GM19043 (cell line): ENCODE data around the gene GJC3.
"Not testable (repeated sequence)": the region's sequence is repeated elsewhere in the genome, so short reads cannot be mapped to it uniquely, and the experiment has no call there.

ENCODE experiments used
- ATAC-seq: cut with Tn5 transposase; IDR thresholded peaks from one replicate; pipeline ENCODE4 v1.9.1; 2021; ENCODE audit warnings: low read depth; ENCODE audit not compliant: unreplicated experiment

Gene GJC3

GRCh38 chr7:99928994-99929729, at the start of gene GJC3:
TSS of gene GJC3 (minus strand) at chr7:99929620. CDS start at chr7:99929620, 0 bp downstream.
- ATAC-seq: no peak

- no peak for ATAC-seq
Measured at GRCh38 chr7:99976626-99977025, 47.2 kb upstream of the GJC3 start.

- ATAC-seq: no peak
Measured at GRCh38 chr7:99975782-99976521, 46.5 kb upstream of the GJC3 start, which contains the start of gene AZGP1. TSS of gene AZGP1 (minus strand) at chr7:99976031. CDS start at chr7:99976020, 11 bp downstream.

- ATAC-seq: no peak
Measured at GRCh38 chr7:99974681-99975080, 45.3 kb upstream of the GJC3 start.

- ATAC-seq: not testable (repeated sequence)
Measured at GRCh38 chr7:99973817-99974216, 44.4 kb upstream of the GJC3 start.

- ATAC-seq: no peak
Measured at GRCh38 chr7:99971242-99971641, 41.8 kb upstream of the GJC3 start.

GRCh38 chr7:99969813-99970212, 40.4 kb upstream of the GJC3 start:
- not testable (repeated sequence) for ATAC-seq

- no peak for ATAC-seq
Measured at GRCh38 chr7:99969298-99969697, 39.9 kb upstream of the GJC3 start.

GRCh38 chr7:99958564-99959227, 29.3 kb upstream of the GJC3 start:
- ATAC-seq: no peak

GRCh38 chr7:99955247-99955646, 25.8 kb upstream of the GJC3 start:
- ATAC-seq: no peak

GRCh38 chr7:99954643-99955042, 25.2 kb upstream of the GJC3 start:
- ATAC-seq: not testable (repeated sequence)

- ATAC-seq: no peak
Measured at GRCh38 chr7:99953649-99954048, 24.2 kb upstream of the GJC3 start.

- not testable (repeated sequence) for ATAC-seq
Measured at GRCh38 chr7:99952649-99953048, 23.2 kb upstream of the GJC3 start.

- not testable (repeated sequence) for ATAC-seq
Measured at GRCh38 chr7:99950819-99951218, 21.4 kb upstream of the GJC3 start.

GRCh38 chr7:99949645-99950228, 20.3 kb upstream of the GJC3 start:
- no peak for ATAC-seq

GRCh38 chr7:99947608-99948007, 18.2 kb upstream of the GJC3 start:
- no peak for ATAC-seq

- ATAC-seq: no peak
Measured at GRCh38 chr7:99944497-99945070, 15.2 kb upstream of the GJC3 start.

GRCh38 chr7:99943641-99944496, 14.4 kb upstream of the GJC3 start:
- no peak for ATAC-seq

GRCh38 chr7:99938296-99938695, 8.9 kb upstream of the GJC3 start:
- no peak for ATAC-seq

GRCh38 chr7:99935009-99935408, 5.6 kb upstream of the GJC3 start:
- not testable (repeated sequence) for ATAC-seq
